OCI-M2 (cell line): ENCODE measurements around the gene ATP11A.

ENCODE experiments used
- DNase-seq: peaks from one replicate; lab custom pipeline; 2025; ENCODE audit not compliant: unreplicated experiment; lab: John Stamatoyannopoulos, UW

ATP11A gene

GRCh38 chr13:112888238-112889111 is 198.6 kb downstream of the ATP11A start:
- DNase-seq: no peak

- DNase-seq: no peak
Observed at GRCh38 chr13:112889351-112890290, 199.8 kb downstream of the ATP11A start.

GRCh38 chr13:112890316-112891145 is 200.7 kb downstream of the ATP11A start:
- no peak for DNase-seq

DNA sequence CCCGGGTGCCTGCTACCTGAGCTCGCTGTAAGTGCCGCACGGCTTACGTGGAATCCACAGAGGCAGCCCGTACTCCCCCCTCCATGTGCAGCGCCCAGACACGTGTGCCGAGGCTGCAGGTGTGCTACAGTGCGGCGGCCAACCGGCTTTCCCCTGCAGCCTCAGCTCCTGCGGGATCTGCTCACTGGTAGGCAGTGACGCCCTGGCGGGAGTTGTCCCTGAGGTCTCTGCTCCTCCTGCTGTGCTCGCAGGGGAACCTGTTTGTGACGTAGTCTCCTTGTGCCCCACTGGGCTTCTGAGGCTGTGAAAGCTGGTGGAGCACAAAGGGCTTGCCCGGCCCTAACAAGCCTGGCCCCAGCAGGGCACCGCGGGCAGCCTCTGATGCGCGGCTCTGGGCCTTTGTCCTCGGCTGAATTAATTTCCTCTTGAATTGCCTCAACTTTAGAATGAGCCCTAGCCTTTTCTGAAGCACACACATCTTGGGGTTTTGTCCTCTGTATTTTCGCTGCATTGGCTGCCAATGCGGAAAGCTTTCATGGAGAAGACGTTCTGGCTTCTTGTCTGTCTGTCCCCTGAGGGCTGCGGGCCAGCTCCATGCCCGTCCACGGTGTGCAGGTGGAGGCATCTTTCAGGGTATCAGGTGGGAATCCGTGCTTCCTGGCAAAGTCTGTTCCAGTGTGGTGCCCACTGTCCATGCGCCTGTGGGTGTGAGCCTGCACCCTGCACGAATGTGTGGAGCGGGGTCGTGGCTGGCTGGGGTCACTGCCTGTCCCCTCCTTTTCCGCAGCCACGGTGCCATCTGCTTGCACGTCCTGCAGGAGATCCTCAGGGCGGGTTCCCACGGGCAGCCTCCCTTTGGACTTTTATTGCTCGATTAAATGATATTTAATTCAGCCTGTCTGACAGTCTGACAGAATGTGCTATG is 201.9 kb downstream of the ATP11A start:
- no peak for DNase-seq

DNA sequence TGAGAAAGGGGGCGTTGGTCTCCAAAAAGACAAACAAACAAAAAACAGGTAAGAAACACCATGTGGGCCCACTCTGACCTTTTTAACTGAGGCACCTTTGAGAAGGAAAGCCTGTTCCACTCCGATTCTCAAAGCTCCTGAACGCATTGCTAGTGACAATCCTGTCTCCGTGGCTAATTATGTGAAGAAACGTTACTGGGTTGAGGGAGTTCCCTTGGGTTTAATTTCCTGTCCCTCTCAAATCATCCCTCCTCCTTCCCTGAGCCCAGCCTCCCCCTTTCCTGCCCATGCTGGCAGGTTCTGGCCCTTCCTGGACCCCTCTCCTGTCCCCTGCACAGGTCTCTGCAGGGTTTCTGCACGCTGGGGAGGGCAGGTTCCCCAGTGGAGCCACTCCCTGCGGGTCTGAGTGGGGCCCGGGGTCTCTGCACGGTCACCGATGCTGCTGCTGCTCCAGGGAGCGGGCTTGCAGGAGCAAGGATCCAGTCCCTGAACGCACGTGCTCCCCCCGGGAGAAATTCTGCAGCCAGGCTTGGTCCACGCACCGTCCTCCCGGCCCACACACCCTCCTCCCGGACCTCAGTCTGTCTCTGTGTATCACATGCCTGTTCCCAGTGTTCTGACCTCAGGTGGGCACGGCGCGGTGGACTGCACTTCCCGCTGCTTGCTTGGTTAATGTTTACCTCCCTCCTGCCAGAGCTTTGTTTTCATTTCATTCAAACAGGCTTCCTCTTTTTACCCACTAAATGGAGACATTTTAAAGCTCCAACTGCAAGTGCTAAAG is 202.8 kb downstream of the ATP11A start:
- DNase-seq: no peak

GRCh38 chr13:112893207-112893569 is 203.3 kb downstream of the ATP11A start:
- no peak for DNase-seq

GRCh38 chr13:112893570-112894422 is 204.0 kb downstream of the ATP11A start:
- DNase-seq: no peak

GRCh38 chr13:112894423-112894672 is 204.5 kb downstream of the ATP11A start:
- DNase-seq: no peak

DNA sequence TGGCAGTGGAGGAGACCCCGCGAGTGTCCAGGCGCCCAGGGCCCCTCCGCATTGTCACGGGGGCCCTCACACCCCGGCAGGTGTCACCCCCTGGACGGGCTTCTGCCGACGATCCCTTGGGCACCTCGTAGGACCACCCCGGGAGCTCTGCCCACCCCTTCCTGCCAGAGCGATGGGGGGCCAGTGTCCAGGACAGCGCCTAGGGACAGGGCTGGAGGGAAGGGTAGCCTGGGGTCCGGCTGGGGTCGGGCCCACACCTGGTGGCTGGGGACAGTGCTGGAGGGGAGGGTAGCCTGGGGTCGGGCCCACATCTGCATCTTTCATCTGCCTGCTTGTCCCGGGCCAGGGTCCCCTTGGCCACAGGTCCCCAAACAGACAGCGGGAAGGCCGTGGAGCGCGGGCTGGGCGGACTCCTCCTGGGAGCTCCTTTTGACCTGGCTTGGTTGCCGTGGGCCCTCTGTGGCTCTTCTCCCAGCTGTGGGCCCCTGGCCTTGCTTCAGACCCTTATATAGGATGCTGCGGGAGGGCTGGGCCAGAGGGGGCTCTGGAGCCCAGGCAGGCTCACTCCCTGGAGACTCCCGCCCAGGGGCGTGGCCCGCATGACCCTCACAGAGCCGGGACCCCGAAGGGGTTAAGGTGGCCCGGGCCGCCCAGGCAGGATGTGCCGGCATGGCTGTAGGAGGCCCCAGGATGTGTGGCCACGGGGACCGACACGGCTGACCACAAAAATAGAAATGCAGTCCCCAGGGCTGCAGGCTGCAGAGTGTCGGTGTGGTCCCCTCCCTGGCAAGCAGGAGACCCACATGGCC is 205.0 kb downstream of the ATP11A start:
- no peak for DNase-seq

- no peak for DNase-seq
Observed at GRCh38 chr13:112895521-112896465, 206.0 kb downstream of the ATP11A start.

- no peak for DNase-seq
Observed at GRCh38 chr13:112896736-112897602, 207.1 kb downstream of the ATP11A start.

DNA sequence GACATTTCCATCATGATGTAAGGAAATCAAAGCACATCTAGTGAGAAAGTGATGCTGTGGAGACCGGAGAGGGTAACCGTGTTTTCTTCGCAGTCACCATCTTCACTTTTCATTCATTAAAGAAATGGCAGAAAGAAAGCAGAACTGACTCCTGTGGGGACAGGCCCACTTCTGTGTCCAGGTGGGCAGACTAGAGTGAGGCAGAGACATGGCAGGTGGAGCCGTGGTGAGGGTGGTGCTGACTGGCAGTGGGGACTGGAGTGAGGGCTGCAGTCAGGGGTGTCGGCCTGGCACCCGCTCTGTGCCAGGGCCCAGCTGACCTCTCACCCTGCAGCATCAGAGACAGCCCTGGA is 207.7 kb downstream of the ATP11A start:
- no peak for DNase-seq

- DNase-seq: no peak
Observed at GRCh38 chr13:112897956-112898620, 208.2 kb downstream of the ATP11A start.

GRCh38 chr13:112898621-112899280 is 208.9 kb downstream of the ATP11A start:
- no peak for DNase-seq
